Activated T-cell treated with anti-CD3 and anti-CD28 coated beads, Interleukin-2, amount 50 U/mL, for 4 hours (primary cell): ENCODE data around the gene SORCS2. TPM values are rescaled to one million over a fixed set of nuclear protein-coding genes. Genes with fewer than 3 reads are reported as not detected.
"Not testable (repeated sequence)": the region's sequence is repeated elsewhere in the genome, so short reads cannot be mapped to it uniquely, and the experiment has no call there.

Experiments used
- ATAC-seq, 2 donors: fragments of 200-7000 bp; cut with Tn5 transposase; one replicate each; pipeline ENCODE4 v1.10.0; 2021
- DNase-seq: peaks from one replicate; pipeline ENCODE4 v3.0.0-alpha.2; 2020
- H3K27me3 Mint-ChIP-seq: one replicate; pipeline ENCODE4 v1.8.0; 2021; ENCODE audit warnings: low read depth, mixed read lengths
- H3K36me3 Mint-ChIP-seq: one replicate; pipeline ENCODE4 v1.8.0; 2022; ENCODE audit warnings: mixed read lengths; ENCODE audit not compliant: insufficient read depth
- H3K4me1 Mint-ChIP-seq: one replicate; pipeline ENCODE4 v1.8.0; 2021; ENCODE audit warnings: low read depth, mixed read lengths
- H3K4me3 Mint-ChIP-seq: one replicate; pipeline ENCODE4 v1.8.0; 2021; ENCODE audit warnings: mild to moderate bottlenecking, moderate library complexity, mixed read lengths
- H3K9me3 Mint-ChIP-seq: one replicate; pipeline ENCODE4 v1.8.0; 2021; ENCODE audit warnings: mixed read lengths
- total RNA-seq, 3 donors: library from RNA; stranded (reverse); gene quantifications; one replicate each; pipeline ENCODE4 v1.2.1, GENCODE V29; 2021

SORCS2 gene
- total RNA-seq, 3 donors from 2014 or later = 0.18 to 0.43 TPM; not detected in 1

DNA sequence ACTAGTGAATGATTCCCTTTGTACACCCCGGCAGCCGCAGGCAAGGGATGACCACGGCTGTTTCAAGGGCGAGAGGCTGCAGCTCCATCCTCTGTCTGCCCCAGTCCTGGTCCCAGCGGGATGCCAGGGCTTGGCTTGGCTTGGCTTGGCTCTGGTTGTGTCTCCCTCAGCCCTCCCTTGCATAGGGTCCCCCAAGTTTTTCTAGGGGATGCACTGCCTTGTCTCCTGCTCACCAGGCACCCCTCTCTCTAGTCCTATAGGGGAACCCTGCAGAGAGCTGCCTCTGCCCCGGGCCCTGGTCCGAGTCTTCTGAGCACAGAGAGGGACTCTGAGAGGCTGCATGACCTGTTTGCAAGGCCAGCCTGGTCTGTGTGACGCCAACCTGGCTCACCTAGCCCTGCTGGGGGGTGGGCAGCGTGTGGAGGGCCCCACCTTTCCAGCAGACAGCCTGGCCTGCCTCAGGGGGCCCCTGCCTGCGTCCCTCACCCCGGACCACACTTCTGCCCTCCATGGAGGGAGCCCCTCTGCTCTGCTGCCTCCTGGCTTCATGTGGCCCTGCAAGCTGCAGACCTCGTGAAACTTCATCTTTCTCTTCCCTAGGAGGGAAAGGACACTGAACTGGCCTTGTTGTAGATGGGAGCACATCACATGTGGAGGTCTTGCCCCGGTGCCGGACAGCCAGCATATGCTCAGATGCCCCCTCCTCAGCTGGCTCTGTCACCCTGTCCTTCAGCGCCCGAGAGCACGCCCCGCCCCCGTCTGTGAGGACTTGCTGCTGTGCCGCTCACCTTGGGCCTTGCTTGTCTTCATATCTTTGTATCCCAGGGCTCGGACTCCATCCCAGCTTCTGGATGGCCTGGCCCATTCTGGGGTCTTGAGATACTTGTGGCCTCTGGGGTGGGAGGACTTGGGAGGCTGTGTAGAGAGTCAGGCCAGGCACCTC is 16.4 kb downstream of the SORCS2 start:
- ATAC-seq (no peak), DNase-seq (no peak)
- no peaks in the 10 kb centered on the region for H3K36me3 Mint-ChIP-seq
- no peaks in the 10 kb centered on the region for H3K9me3 Mint-ChIP-seq
- H3K4me3 Mint-ChIP-seq = no peak overlapping the region
- peaks cover 13% of the 10 kb centered on the region for H3K27me3 Mint-ChIP-seq
- H3K4me1 Mint-ChIP-seq = no peaks in the 10 kb centered on the region

DNA sequence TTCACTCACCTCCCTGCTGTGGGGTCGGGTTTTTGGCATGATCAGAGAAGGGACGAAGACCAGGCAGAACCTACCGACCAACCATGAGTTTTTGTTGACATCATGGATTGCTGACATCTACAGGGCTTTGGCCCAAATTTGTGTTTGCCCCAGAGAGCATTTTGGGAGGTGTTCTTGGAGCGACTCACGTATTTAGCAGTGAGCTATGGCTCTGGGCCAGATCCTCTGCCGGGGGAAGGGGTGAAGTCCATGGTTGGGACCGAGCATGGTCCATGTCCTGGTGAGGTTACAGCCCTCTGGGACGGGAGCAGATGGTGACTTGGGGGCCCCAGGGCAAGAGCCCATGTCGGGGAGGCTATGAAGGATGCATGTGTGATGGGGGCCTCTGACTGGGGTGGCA is 17.4 kb downstream of the SORCS2 start:
- Mint-ChIP-seq H3K27me3 (peaks cover 13% of the 10 kb centered on the region), H3K9me3 (no peaks in the 10 kb centered on the region), H3K4me1 (no peaks in the 10 kb centered on the region), H3K4me3 (no peak overlapping the region), H3K36me3 (no peaks in the 10 kb centered on the region)
- ATAC-seq = no peak
- DNase-seq = no peak

DNA sequence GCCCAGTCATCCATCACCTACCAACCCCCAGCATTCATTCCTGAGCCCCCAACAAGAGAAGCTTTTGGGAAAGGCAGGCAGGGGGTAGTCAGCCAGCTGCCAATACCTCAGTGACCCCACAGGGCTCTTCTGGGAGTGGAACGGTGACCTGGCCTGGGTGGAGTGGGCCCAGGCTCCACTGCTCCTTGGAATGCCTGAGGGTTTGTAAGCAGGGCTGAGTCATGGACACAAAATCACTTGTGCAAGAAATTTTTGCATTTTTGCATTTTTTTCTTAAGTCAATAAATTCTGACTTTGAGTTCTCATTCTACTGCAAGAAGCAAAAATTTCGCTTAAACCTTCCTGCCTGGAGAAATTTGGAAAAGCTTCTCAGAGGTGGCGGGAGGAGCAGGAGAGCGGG is 18.5 kb downstream of the SORCS2 start:
- Mint-ChIP-seq H3K27me3 (peaks cover 9% of the 10 kb centered on the region), H3K9me3 (no peaks in the 10 kb centered on the region), H3K36me3 (no peaks in the 10 kb centered on the region), H3K4me3 (no peak overlapping the region), H3K4me1 (no peaks in the 10 kb centered on the region)
- no peak for ATAC-seq
- DNase-seq = no peak

DNA sequence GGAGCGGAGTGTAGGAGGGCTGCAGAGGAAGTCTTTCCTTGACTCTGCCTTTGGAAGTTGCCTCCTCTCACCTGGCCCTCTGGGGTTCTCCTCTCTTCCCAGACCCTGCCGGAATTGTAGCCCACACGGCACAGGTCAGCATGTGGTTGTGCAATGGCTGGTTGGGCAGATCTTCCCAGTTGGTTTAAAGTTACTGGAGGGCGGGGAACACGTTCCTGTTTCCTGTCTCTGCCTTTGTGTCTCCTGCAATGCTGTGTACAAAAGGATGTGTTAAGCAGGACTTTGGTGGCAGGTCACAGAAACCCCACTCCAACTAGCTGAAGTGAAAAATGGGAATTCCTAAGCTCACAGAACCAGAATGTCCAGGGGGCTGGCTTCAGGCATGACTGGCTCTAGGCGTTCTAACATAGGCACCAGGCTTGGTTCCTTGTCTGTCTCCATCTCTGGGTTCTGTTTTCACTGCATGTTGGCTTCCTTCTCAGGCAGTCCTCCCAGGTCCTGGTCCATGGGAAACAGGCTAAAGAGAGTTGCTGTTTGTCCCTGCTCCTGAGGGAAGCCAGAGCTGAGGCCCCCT is 19.9 kb downstream of the SORCS2 start:
- Mint-ChIP-seq H3K27me3 (peaks cover 6% of the 10 kb centered on the region), H3K4me3 (no peak overlapping the region), H3K9me3 (no peaks in the 10 kb centered on the region), H3K36me3 (no peaks in the 10 kb centered on the region), H3K4me1 (no peaks in the 10 kb centered on the region)
- no peak for DNase-seq
- no peak for ATAC-seq

DNA sequence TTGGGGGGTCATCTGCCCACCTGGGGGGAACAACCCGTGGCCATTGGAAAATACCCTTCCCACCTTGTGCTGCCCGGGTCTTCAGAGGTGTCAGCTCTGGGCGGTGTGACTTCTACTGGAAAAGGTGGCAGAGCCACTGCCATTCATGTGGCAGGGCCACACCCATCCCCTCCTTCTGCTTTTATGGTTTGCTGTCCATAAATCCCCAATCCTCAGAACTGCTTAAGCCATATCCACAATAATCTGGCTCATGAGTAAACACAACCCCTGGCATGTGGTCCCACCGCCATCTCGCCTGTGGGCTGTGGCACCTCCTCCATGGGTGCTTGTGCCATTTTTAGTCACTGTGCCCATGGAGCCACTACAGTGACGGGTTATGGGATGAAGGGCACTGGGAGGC is 20.6 kb downstream of the SORCS2 start:
- Mint-ChIP-seq H3K4me1 (no peaks in the 10 kb centered on the region), H3K27me3 (peaks cover 4% of the 10 kb centered on the region), H3K4me3 (no peak overlapping the region), H3K36me3 (no peaks in the 10 kb centered on the region), H3K9me3 (no peaks in the 10 kb centered on the region)
- ATAC-seq (no peak), DNase-seq (no peak)

DNA sequence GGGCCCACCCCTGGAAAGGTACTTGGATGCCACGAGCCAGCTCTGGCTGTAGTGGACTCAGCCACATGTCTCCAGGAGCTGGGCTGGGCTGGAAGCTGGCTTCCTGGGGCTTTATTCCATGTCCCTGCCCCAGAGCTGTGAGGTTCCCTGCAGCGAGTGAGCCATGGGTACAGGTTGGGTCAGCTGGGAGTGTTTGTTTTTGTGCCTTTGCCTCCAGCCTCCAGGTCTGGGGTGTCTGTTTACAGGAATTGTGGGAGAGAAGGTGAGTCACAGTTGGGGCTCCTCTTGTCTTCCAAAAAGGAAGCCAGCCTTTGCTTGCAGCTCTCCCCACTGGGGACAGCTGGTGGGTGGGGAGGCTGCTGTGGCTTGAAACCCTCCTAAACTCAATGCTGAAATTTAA is 21.5 kb downstream of the SORCS2 start:
- H3K27me3 Mint-ChIP-seq = peaks cover 4% of the 10 kb centered on the region
- no peaks in the 10 kb centered on the region for H3K9me3 Mint-ChIP-seq
- H3K4me3 Mint-ChIP-seq = no peak overlapping the region
- no peaks in the 10 kb centered on the region for H3K4me1 Mint-ChIP-seq
- no peaks in the 10 kb centered on the region for H3K36me3 Mint-ChIP-seq
- ATAC-seq = no peak
- no peak for DNase-seq

DNA sequence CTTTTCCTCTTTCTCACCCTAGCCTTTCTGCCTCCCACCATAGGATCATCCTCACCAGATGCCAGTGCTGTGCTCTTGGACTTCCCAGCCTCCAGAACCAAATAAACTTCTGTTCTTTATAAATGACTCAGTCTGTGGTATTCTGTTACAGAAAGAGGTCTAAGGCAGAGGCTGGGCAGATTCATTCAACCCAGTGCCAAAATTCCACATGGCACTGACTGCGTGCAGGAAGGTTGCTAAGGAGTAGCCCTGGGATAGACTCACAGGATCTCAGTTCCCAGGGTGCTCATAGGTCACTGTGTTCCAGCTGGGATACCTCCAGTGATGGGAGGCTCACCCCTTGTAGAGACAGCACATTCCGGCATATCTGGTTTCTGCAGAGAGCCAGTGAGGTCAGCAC is 22.0 kb downstream of the SORCS2 start:
- Mint-ChIP-seq H3K36me3 (no peaks in the 10 kb centered on the region), H3K27me3 (peaks cover 2% of the 10 kb centered on the region), H3K4me3 (no peak overlapping the region), H3K9me3 (no peaks in the 10 kb centered on the region), H3K4me1 (no peaks in the 10 kb centered on the region)
- DNase-seq (no peak), ATAC-seq (no peak)

DNA sequence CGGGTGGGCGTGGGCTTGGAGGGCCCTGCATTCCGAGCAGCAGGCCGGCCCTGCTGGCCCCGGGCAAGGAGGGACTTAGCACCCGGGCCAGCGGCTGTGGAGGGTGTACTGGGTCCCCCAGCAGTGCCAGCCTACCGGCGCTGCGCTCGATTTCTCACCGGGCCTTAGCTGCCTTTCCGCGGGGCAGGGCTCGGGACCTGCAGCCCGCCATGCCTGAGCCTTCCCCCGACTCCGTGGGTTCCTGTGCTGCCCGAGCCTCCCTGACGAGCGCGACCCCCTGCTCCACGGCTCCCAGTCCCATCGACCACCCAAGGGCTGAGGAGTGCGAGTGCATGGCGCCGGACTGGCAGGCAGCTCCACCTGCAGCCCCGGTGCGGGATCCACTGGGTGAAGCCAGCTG is 22.8 kb downstream of the SORCS2 start:
- H3K9me3 Mint-ChIP-seq, DNase-seq, H3K36me3 Mint-ChIP-seq, H3K4me1 Mint-ChIP-seq, H3K4me3 Mint-ChIP-seq, ATAC-seq: not testable (repeated sequence)
- peaks cover 10% of the 10 kb centered on the region for H3K27me3 Mint-ChIP-seq

DNA sequence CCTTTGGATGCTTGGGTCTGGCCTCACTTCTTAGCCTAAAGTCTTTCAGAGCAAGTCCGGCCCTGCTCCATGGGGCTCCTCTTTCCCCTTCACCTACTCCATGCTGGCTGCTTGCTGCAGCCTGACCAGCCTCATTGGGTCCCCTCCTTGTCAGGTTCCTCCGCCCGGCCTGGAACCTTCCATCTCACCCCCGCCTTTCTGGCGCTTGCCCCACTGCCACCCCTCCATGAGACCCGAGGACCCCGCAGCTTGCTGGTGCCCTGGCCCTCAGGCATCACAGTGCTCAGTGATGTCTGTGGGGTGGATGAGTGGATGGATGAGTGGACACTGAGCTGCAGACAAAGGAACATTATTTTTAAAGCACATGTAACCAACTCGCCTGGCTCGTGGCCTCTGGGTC is 24.7 kb downstream of the SORCS2 start:
- no peak for DNase-seq
- no peaks in the 10 kb centered on the region for H3K4me1 Mint-ChIP-seq
- no peak overlapping the region for H3K4me3 Mint-ChIP-seq
- H3K9me3 Mint-ChIP-seq = no peaks in the 10 kb centered on the region
- no peak for ATAC-seq
- no peaks in the 10 kb centered on the region for H3K36me3 Mint-ChIP-seq
- peaks cover 14% of the 10 kb centered on the region for H3K27me3 Mint-ChIP-seq

DNA sequence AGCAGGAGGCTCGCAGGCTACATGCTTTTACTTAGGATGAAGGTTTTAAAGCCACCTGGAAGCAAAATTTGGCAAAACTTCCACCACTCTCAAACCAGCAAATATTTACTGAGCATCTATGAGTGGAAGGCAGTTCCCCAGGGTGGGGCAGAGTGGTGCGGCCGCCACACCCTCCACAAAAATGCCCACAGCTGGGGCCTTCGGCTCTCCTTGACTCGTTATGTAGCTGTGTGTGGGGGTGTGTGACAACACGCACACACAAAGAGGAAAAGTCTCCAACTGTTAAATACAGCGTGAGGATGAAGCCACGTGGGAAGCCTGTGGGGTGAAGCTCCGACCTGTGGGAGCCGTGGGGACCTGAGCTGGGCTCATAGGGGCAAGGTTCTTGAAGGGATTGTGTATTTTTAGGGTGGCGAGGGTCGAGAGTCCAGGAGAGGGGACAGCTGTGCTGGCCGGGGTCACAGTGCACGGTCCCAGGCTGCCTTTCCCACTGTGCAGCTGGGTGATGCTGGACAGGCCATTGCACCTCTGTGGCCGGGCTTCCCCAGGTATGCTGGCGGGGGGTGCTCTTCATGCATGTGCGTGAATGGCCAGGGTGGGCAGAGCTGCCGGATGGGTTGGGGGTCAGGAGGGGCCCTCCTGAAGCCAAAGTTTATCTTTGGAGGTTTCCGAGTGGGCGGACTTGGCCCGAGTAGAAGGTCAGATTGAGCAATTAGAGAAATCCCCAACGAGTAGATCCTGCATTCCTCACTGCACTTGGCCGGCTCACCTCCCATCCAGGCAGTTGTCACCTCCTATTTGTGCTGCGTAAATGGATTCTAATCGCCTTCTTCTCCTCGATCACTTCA is 25.4 kb downstream of the SORCS2 start:
- H3K4me3 Mint-ChIP-seq = no peak overlapping the region
- no peak for DNase-seq
- H3K9me3 Mint-ChIP-seq = no peaks in the 10 kb centered on the region
- ATAC-seq = no peak
- H3K4me1 Mint-ChIP-seq = no peaks in the 10 kb centered on the region
- peaks cover 14% of the 10 kb centered on the region for H3K27me3 Mint-ChIP-seq
- H3K36me3 Mint-ChIP-seq = no peaks in the 10 kb centered on the region

DNA sequence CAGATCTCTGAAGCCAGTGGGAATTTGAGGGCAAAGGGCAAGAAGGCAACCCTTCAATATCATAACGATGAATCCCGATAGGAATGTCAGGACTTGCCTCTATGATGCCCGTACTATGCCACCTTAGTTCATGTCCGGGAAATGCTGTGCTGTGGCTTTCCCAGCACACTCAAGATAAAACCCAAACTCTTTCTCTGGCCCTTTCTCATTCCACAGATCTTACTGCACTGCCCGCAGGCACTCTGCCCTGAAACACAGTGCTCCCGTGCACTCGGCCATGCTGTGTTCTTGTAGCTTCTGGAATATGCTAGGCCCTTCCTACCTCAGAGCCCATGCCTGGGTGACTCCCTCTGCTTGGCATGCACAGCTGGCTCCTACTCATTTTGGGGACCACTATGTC is 26.3 kb downstream of the SORCS2 start:
- DNase-seq (no peak), ATAC-seq (no peak)
- Mint-ChIP-seq H3K36me3 (no peaks in the 10 kb centered on the region), H3K4me3 (no peak overlapping the region), H3K9me3 (no peaks in the 10 kb centered on the region), H3K27me3 (peaks cover 14% of the 10 kb centered on the region), H3K4me1 (no peaks in the 10 kb centered on the region)

DNA sequence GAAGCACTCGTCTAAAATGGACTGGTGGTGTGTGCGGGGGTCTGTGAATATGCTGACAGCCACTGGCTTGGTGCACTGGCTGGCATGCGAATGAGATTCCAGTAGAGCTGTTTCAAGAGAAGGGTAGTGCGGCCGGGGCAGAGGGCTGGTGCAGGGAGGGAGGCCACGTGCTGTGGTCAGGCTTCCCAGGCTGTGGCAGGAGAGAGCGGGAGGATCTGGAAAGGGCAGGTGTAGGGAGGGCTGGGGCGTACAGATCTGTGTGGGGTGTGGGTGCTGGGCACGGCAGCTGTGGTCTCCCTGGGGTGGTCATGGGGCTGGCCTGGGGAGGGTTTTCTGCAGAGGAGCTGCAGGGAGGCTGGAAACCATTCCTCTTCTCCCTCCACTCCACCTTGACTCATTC is 30.2 kb downstream of the SORCS2 start:
- Mint-ChIP-seq H3K27me3 (peaks cover 14% of the 10 kb centered on the region), H3K36me3 (no peaks in the 10 kb centered on the region), H3K4me3 (no peak overlapping the region), H3K4me1 (no peaks in the 10 kb centered on the region), H3K9me3 (no peaks in the 10 kb centered on the region)
- no peak for ATAC-seq
- DNase-seq = no peak

DNA sequence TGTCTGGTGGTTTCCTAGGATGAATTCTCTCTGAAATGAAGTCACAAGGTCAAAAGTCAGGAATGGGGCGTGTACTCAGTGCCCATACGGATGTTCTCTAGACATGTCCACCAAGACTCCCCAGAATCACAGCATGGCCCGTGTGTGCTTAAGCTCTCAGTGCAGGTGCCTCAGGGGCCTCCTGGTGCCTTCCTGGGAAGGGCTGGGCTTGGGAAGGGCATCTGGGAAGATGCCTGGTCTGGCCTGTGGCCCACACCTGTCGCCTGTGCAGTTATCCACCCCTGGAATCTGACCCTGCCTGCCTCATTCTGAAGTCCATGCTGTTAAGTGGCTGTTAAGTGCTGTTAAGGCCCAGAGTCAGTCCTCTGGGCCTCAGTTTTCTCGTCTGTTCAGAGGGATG is 31.2 kb downstream of the SORCS2 start:
- Mint-ChIP-seq H3K9me3 (no peaks in the 10 kb centered on the region), H3K4me1 (no peaks in the 10 kb centered on the region), H3K36me3 (no peaks in the 10 kb centered on the region), H3K4me3 (no peak overlapping the region), H3K27me3 (peaks cover 12% of the 10 kb centered on the region)
- ATAC-seq (no peak), DNase-seq (no peak)

DNA sequence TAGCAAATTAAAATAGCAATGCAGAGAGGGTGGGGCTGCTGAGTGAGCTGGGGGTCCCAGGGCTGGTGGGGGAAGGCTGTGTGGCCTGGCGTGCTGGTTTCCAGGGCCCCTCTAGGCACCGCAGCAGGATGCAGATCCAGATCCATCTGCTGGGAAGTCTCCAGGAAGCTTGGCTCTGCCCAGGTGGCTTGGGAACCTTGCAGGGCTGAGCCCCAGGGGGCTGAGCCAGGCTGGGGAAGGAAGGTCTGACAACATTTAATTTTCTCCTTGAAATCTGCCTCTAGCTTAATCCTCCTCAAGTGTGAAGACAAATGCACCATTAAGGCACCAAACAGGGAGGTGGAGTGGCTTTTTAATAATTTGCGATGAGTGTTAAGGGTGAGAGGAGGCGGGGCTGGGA is 31.7 kb downstream of the SORCS2 start:
- H3K4me1 Mint-ChIP-seq = no peaks in the 10 kb centered on the region
- peaks cover 12% of the 10 kb centered on the region for H3K27me3 Mint-ChIP-seq
- H3K36me3 Mint-ChIP-seq = no peaks in the 10 kb centered on the region
- no peak for ATAC-seq
- no peak overlapping the region for H3K4me3 Mint-ChIP-seq
- H3K9me3 Mint-ChIP-seq = no peaks in the 10 kb centered on the region
- DNase-seq = no peak
